CD4-positive, CD25-positive, alpha-beta regulatory T cell (primary cell): ENCODE measurements around the gene ACYP2. TPM values are rescaled to one million over a fixed set of nuclear protein-coding genes. Genes with fewer than 3 reads are reported as not detected.

Experiments used
- ATAC-seq, 2 donors: fragments of 150-1000 bp; cut with Tn5 transposase; one replicate each; pipeline ENCODE4 v1.10.0; 2021; ENCODE audit warnings: low read depth in 2 of 2, moderate number of reproducible peaks in 2 of 2, moderate library complexity in 1 of 2
- DNase-seq, 3 donors: peaks; one replicate each; pipeline versions ENCODE4 v3.0.0 to v3.0.0-alpha.2; 2012 to 2022; ENCODE audit warnings: mixed read lengths in 1 of 3
- H3K27ac ChIP-seq: one replicate; pipeline ENCODE4 v1.7.0; 2013; ENCODE audit warnings: mild to moderate bottlenecking, low read length; ENCODE audit not compliant: insufficient read depth, poor library complexity, severe bottlenecking
- H3K27me3 ChIP-seq: one replicate; pipeline ENCODE4 v1.7.0; 2013; ENCODE audit warnings: low read length; ENCODE audit not compliant: control insufficient read depth, insufficient read depth
- H3K36me3 ChIP-seq: one replicate; pipeline ENCODE4 v1.7.0; 2013; ENCODE audit warnings: mild to moderate bottlenecking, low read length, moderate library complexity; ENCODE audit not compliant: control insufficient read depth, insufficient read depth
- H3K4me1 ChIP-seq: 2 replicates; pipeline ENCODE4 v1.7.0; 2013; ENCODE audit warnings: mild to moderate bottlenecking, low read length; ENCODE audit not compliant: insufficient read depth, control insufficient read depth, poor library complexity, severe bottlenecking
- H3K4me3 ChIP-seq: one replicate; pipeline ENCODE4 v1.7.0; 2013; ENCODE audit warnings: low read depth, mild to moderate bottlenecking, low read length, moderate library complexity
- H3K9me3 ChIP-seq, 2 experiments: 1 replicate in 1 of 2; 2 replicates in 1 of 2; pipeline ENCODE4 v1.7.0; 2013; ENCODE audit warnings: low read length in 2 of 2, mild to moderate bottlenecking in 1 of 2, moderate library complexity in 1 of 2; ENCODE audit not compliant: control insufficient read depth in 2 of 2
- H3K27ac Mint-ChIP-seq, 3 donors: one replicate each; pipeline ENCODE4 v1.8.0; 2020 to 2022; ENCODE audit warnings: mild to moderate bottlenecking in 3 of 3, mixed read lengths in 3 of 3, moderate library complexity in 2 of 3
- H3K27me3 Mint-ChIP-seq: one replicate; pipeline ENCODE4 v1.8.0; 2022; ENCODE audit warnings: mild to moderate bottlenecking, mixed read lengths
- H3K36me3 Mint-ChIP-seq: one replicate; pipeline ENCODE4 v1.8.0; 2020; ENCODE audit warnings: mixed read lengths
- H3K4me1 Mint-ChIP-seq, 4 donors: one replicate each; pipeline ENCODE4 v1.8.0; 2020 to 2022; ENCODE audit warnings: mixed read lengths in 4 of 4, mild to moderate bottlenecking in 1 of 4
- H3K4me3 Mint-ChIP-seq, 4 donors: one replicate each; pipeline ENCODE4 v1.8.0; 2020 to 2022; ENCODE audit warnings: mild to moderate bottlenecking in 4 of 4, mixed read lengths in 4 of 4, moderate library complexity in 3 of 4
- H3K9me3 Mint-ChIP-seq, 7 donors: one replicate each; pipeline ENCODE4 v1.8.0; 2020 to 2022; ENCODE audit warnings: mixed read lengths in 7 of 7, mild to moderate bottlenecking in 3 of 7, moderate library complexity in 2 of 7
- polyA plus RNA-seq, 4 donors: library from polyadenylated mRNA; unstranded; fragments of 300-500 nt; fragmentation: Illumina TruSeq; gene quantifications; one replicate each; pipeline ENCODE4 v1.2.3, GENCODE V29; 2021
- total RNA-seq: library from RNA; stranded (reverse); gene quantifications from one replicate; pipeline ENCODE4 v1.2.3, GENCODE V29; 2022

ACYP2 gene
- total and polyA plus RNA-seq, 5 donors from 2014 or later, result 10.6 to 17.3 (median 13.3) TPM

GRCh38 chr2:54212456-54212855 lies 97.0 kb downstream of the ACYP2 start:
- Mint-ChIP-seq H3K27me3 (peaks cover 9% of the 10 kb centered on the region), H3K27ac (no peak overlapping the region)
- no peak for ATAC-seq

GRCh38 chr2:54213082-54213481 lies 97.7 kb downstream of the ACYP2 start:
- H3K27ac ChIP-seq, result no peak overlapping the region
- H3K27me3 ChIP-seq, result no peaks in the 10 kb centered on the region
- no peak for ATAC-seq
- H3K36me3 Mint-ChIP-seq, result peaks cover 13% of the 10 kb centered on the region
- H3K27ac Mint-ChIP-seq, result no peak overlapping the region
- peaks cover 0 to 12% (median 5%) of the 10 kb centered on the region in 7 donors for H3K9me3 Mint-ChIP-seq
- no peaks in the 10 kb centered on the region for H3K4me1 ChIP-seq
- H3K36me3 ChIP-seq, result no peaks in the 10 kb centered on the region
- DNase-seq, result no peak
- no peaks in the 10 kb centered on the region for H3K4me1 Mint-ChIP-seq
- H3K4me3 ChIP-seq, result no peak overlapping the region
- H3K27me3 Mint-ChIP-seq, result peaks cover 7% of the 10 kb centered on the region
- peaks cover 0 to 4% of the 10 kb centered on the region in 2 experiments for H3K9me3 ChIP-seq
- H3K4me3 Mint-ChIP-seq, result no peak overlapping the region

More at GRCh38 chr2:54212456-54212855, 97.0 kb downstream of the ACYP2 start:
- Histone ChIP-seq H3K4me1 (no peaks in the 10 kb centered on the region), H3K27me3 (no peaks in the 10 kb centered on the region), H3K27ac (no peak overlapping the region), H3K9me3 (peaks cover 0 to 4% of the 10 kb centered on the region in 2 experiments), H3K36me3 (no peaks in the 10 kb centered on the region), H3K4me3 (no peak overlapping the region)
- H3K36me3 Mint-ChIP-seq, result peaks cover 13% of the 10 kb centered on the region
- H3K9me3 Mint-ChIP-seq, result peaks cover 0 to 12% (median 5%) of the 10 kb centered on the region in 7 donors
- no peaks in the 10 kb centered on the region for H3K4me1 Mint-ChIP-seq
- DNase-seq, result no peak
- H3K4me3 Mint-ChIP-seq, result no peak overlapping the region

GRCh38 chr2:54224997-54225396 lies 109.6 kb downstream of the ACYP2 start:
- Mint-ChIP-seq H3K27me3 (no peaks in the 10 kb centered on the region), H3K36me3 (peaks cover 8% of the 10 kb centered on the region), H3K9me3 (peaks cover 0 to 2% (median 0%) of the 10 kb centered on the region in 7 donors), H3K4me1 (no peaks in the 10 kb centered on the region), H3K4me3 (no peak overlapping the region), H3K27ac (no peak overlapping the region)
- Histone ChIP-seq H3K27me3 (no peaks in the 10 kb centered on the region), H3K4me3 (no peak overlapping the region), H3K4me1 (no peaks in the 10 kb centered on the region), H3K9me3 (no peaks in the 10 kb centered on the region), H3K27ac (no peak overlapping the region), H3K36me3 (no peaks in the 10 kb centered on the region)
- ATAC-seq (no peak), DNase-seq (no peak)

- H3K9me3 Mint-ChIP-seq, result peaks cover 0 to 2% (median 0%) of the 10 kb centered on the region in 7 donors
- no peak overlapping the region for H3K27ac Mint-ChIP-seq
- Histone ChIP-seq H3K27ac (no peak overlapping the region), H3K36me3 (no peaks in the 10 kb centered on the region), H3K4me1 (no peaks in the 10 kb centered on the region), H3K9me3 (no peaks in the 10 kb centered on the region), H3K4me3 (no peak overlapping the region), H3K27me3 (no peaks in the 10 kb centered on the region)
- peaks cover 8% of the 10 kb centered on the region for H3K36me3 Mint-ChIP-seq
- H3K4me1 Mint-ChIP-seq, result no peaks in the 10 kb centered on the region
- H3K4me3 Mint-ChIP-seq, result no peak overlapping the region
- no peaks in the 10 kb centered on the region for H3K27me3 Mint-ChIP-seq
- DNase-seq (no peak), ATAC-seq (no peak)
Measured at GRCh38 chr2:54226260-54226659, 110.8 kb downstream of the ACYP2 start.

- no peak overlapping the region for H3K4me3 Mint-ChIP-seq
- no peak for ATAC-seq
- H3K27ac Mint-ChIP-seq, result no peak overlapping the region
- no peaks in the 10 kb centered on the region for H3K9me3 ChIP-seq
- DNase-seq, result peak in 1 of 3 donors; percentile 3
- no peaks in the 10 kb centered on the region for H3K4me1 Mint-ChIP-seq
- H3K27me3 Mint-ChIP-seq, result no peaks in the 10 kb centered on the region
- peaks cover 0 to 3% (median 0%) of the 10 kb centered on the region in 7 donors for H3K9me3 Mint-ChIP-seq
- no peak overlapping the region for H3K4me3 ChIP-seq
- H3K27me3 ChIP-seq, result no peaks in the 10 kb centered on the region
- H3K36me3 Mint-ChIP-seq, result peaks cover 14% of the 10 kb centered on the region
- H3K4me1 ChIP-seq, result no peaks in the 10 kb centered on the region
- no peaks in the 10 kb centered on the region for H3K36me3 ChIP-seq
- H3K27ac ChIP-seq, result no peak overlapping the region
Measured at GRCh38 chr2:54227798-54228197, 112.4 kb downstream of the ACYP2 start.

- Histone ChIP-seq H3K27ac (no peak overlapping the region), H3K36me3 (no peaks in the 10 kb centered on the region), H3K9me3 (no peaks in the 10 kb centered on the region), H3K4me3 (no peak overlapping the region), H3K4me1 (no peaks in the 10 kb centered on the region), H3K27me3 (no peaks in the 10 kb centered on the region)
- Mint-ChIP-seq H3K27ac (no peak overlapping the region), H3K27me3 (no peaks in the 10 kb centered on the region), H3K36me3 (peaks cover 11% of the 10 kb centered on the region), H3K4me1 (no peaks in the 10 kb centered on the region), H3K4me3 (no peak overlapping the region), H3K9me3 (peaks cover 0 to 3% (median 2%) of the 10 kb centered on the region in 7 donors)
- ATAC-seq (no peak), DNase-seq (no peak)
Measured at GRCh38 chr2:54228945-54229344, 113.5 kb downstream of the ACYP2 start.

- Mint-ChIP-seq H3K27me3 (no peaks in the 10 kb centered on the region), H3K4me3 (no peak overlapping the region), H3K9me3 (peaks cover 0 to 8% (median 2%) of the 10 kb centered on the region in 7 donors), H3K36me3 (peaks cover 7% of the 10 kb centered on the region), H3K27ac (no peak overlapping the region), H3K4me1 (no peaks in the 10 kb centered on the region)
- ATAC-seq (no peak), DNase-seq (no peak)
- H3K27ac ChIP-seq, result no peak overlapping the region
- no peak overlapping the region for H3K4me3 ChIP-seq
- no peaks in the 10 kb centered on the region for H3K36me3 ChIP-seq
- no peaks in the 10 kb centered on the region for H3K27me3 ChIP-seq
- H3K4me1 ChIP-seq, result no peaks in the 10 kb centered on the region
- no peaks in the 10 kb centered on the region for H3K9me3 ChIP-seq
Measured at GRCh38 chr2:54233832-54234649, 118.6 kb downstream of the ACYP2 start.

GRCh38 chr2:54237428-54237827 lies 122.0 kb downstream of the ACYP2 start:
- no peaks in the 10 kb centered on the region for H3K9me3 ChIP-seq
- no peak overlapping the region for H3K27ac Mint-ChIP-seq
- peaks cover 4% of the 10 kb centered on the region for H3K27me3 Mint-ChIP-seq
- H3K4me1 ChIP-seq, result no peaks in the 10 kb centered on the region
- no peak overlapping the region for H3K27ac ChIP-seq
- ATAC-seq, result no peak
- H3K36me3 ChIP-seq, result no peaks in the 10 kb centered on the region
- peaks cover 3% of the 10 kb centered on the region for H3K36me3 Mint-ChIP-seq
- no peaks in the 10 kb centered on the region for H3K27me3 ChIP-seq
- no peaks in the 10 kb centered on the region for H3K4me1 Mint-ChIP-seq
- H3K4me3 Mint-ChIP-seq, result no peak overlapping the region
- DNase-seq, result no peak
- H3K9me3 Mint-ChIP-seq, result peaks cover 0 to 5% (median 2%) of the 10 kb centered on the region in 7 donors
- no peak overlapping the region for H3K4me3 ChIP-seq
